IMR-90 (cell line): ENCODE measurements around the gene ZNF217. TPM values are rescaled to one million over a fixed set of nuclear protein-coding genes. Genes with fewer than 3 reads are reported as not detected.

Experiments
- ATAC-seq: fragments of 200-7000 bp; cut with Tn5 transposase; 2 replicates; pipeline ENCODE4 v1.9.1; 2020; ENCODE audit warnings: low read depth, mild to moderate bottlenecking, moderate library complexity
- BruUV-seq: library from RNA; stranded (reverse); fragments of 400-500 nt; replicated peaks from 2 replicates; lab custom pipeline; 2021; lab: Mats Ljungman, UMichigan
- CTCF ChIA-PET: fragments of 300-600 bp; formaldehyde crosslinking; extraction: SDS; loops from one replicate; lab custom pipeline; 2021; ENCODE audit warnings: antibody characterized with exemption; lab: Yijun Ruan, JAX
- POLR2A ChIA-PET: fragments of 300-600 bp; sonication (Branson Sonifier 250); formaldehyde crosslinking; loops from one replicate; lab custom pipeline; 2022; ENCODE audit warnings: antibody characterized with exemption; ENCODE audit not compliant: unreplicated experiment; lab: Charles Lee
- DNase-seq: peaks from one replicate; pipeline ENCODE4 v3.0.0; 2013
- H2AFZ ChIP-seq: replicated peaks from 2 replicates; pipeline ENCODE3; 2013; ENCODE audit warnings: low read length, mild to moderate bottlenecking; ENCODE audit not compliant: poor library complexity
- H2AK5ac ChIP-seq: 2 replicates; pipeline ENCODE4 v1.6.1; 2013; ENCODE audit warnings: low read depth, low read length, inconsistent platforms
- H2AK9ac ChIP-seq: replicated peaks from 2 replicates; pipeline ENCODE3; 2013; ENCODE audit warnings: mild to moderate bottlenecking, low read depth, low read length, moderate library complexity; ENCODE audit not compliant: poor library complexity
- H2BK120ac ChIP-seq: 2 replicates; pipeline ENCODE4 v1.6.1; 2013; ENCODE audit warnings: low read depth, low read length, inconsistent platforms
- H2BK15ac ChIP-seq: 3 replicates; pipeline ENCODE4 v1.6.1; 2013; ENCODE audit warnings: low read depth, low read length, inconsistent platforms
- H2BK20ac ChIP-seq: 2 replicates; pipeline ENCODE4 v1.6.1; 2013; ENCODE audit warnings: low read depth, mild to moderate bottlenecking, inconsistent platforms, low read length, moderate library complexity
- H2BK5ac ChIP-seq: 2 replicates; pipeline ENCODE4 v1.6.1; 2013; ENCODE audit warnings: mild to moderate bottlenecking, low read depth, low read length, inconsistent platforms; ENCODE audit not compliant: poor library complexity, severe bottlenecking
- H3K14ac ChIP-seq: replicated peaks from 2 replicates; pipeline ENCODE4 v1.6.1; 2013; ENCODE audit warnings: low read depth, low read length, inconsistent platforms
- H3K18ac ChIP-seq: 2 replicates; pipeline ENCODE4 v1.6.1; 2013; ENCODE audit warnings: low read depth, low read length, control low read depth
- H3K23ac ChIP-seq: 2 replicates; pipeline ENCODE4 v1.6.1; 2013; ENCODE audit warnings: low read depth, low read length, inconsistent platforms
- H3K27ac ChIP-seq: 2 replicates; pipeline ENCODE4 v1.5.1; 2013; ENCODE audit warnings: mild to moderate bottlenecking, control low read depth, low read length; ENCODE audit not compliant: insufficient read depth
- H3K27me3 ChIP-seq: 2 replicates; pipeline ENCODE4 v1.6.1; 2013; ENCODE audit warnings: low read length; ENCODE audit not compliant: control insufficient read depth, insufficient read depth
- H3K36me3 ChIP-seq: 2 replicates; pipeline ENCODE4 v1.6.1; 2013; ENCODE audit warnings: low read length, mixed read lengths; ENCODE audit not compliant: control insufficient read depth, insufficient read depth
- H3K4ac ChIP-seq: 2 replicates; pipeline ENCODE4 v1.6.1; 2013; ENCODE audit warnings: low read depth, low read length, inconsistent platforms
- H3K4me1 ChIP-seq: 2 replicates; pipeline ENCODE4 v1.6.1; 2013; ENCODE audit warnings: low read length, mixed read lengths; ENCODE audit not compliant: control insufficient read depth, insufficient read depth
- H3K4me2 ChIP-seq: 2 replicates; pipeline ENCODE4 v1.6.1; 2013; ENCODE audit warnings: low read depth, mild to moderate bottlenecking, control low read depth, low read length, moderate library complexity
- H3K4me3 ChIP-seq: 2 replicates; pipeline ENCODE4 v1.5.1; 2013; ENCODE audit warnings: low read depth, mild to moderate bottlenecking, control low read depth, low read length, moderate library complexity; ENCODE audit not compliant: insufficient read depth
- H3K56ac ChIP-seq: 2 replicates; pipeline ENCODE4 v1.6.1; 2013; ENCODE audit warnings: low read length, inconsistent platforms; ENCODE audit not compliant: insufficient read depth; ENCODE audit errors: extremely low read depth
- H3K79me1 ChIP-seq, 2 experiments: 2 replicates each; pipeline ENCODE4 v1.6.1; 2013; ENCODE audit warnings: low read length in 2 of 2, inconsistent platforms in 1 of 2, low read depth in 1 of 2
- H3K9ac ChIP-seq: 2 replicates; pipeline ENCODE4 v1.6.1; 2013; ENCODE audit warnings: low read depth, low read length, control low read depth
- H3K9me1 ChIP-seq: 2 replicates; pipeline ENCODE4 v1.6.1; 2013; ENCODE audit warnings: low read length, inconsistent platforms; ENCODE audit not compliant: insufficient read depth
- H3K9me3 ChIP-seq: 2 replicates; pipeline ENCODE4 v1.6.1; 2013; ENCODE audit warnings: low read length; ENCODE audit not compliant: control insufficient read depth, insufficient read depth
- H4K20me1 ChIP-seq: 2 replicates; pipeline ENCODE4 v1.6.1; 2013; ENCODE audit warnings: low read length, inconsistent platforms; ENCODE audit not compliant: insufficient read depth
- H4K5ac ChIP-seq: 2 replicates; pipeline ENCODE4 v1.6.1; 2013; ENCODE audit warnings: mild to moderate bottlenecking, low read depth, low read length, control low read depth
- H4K8ac ChIP-seq, 2 experiments: 2 replicates each; pipeline ENCODE4 v1.6.1; 2013; ENCODE audit warnings: low read depth in 2 of 2, low read length in 2 of 2, control low read depth in 1 of 2, inconsistent platforms in 1 of 2
- H4K91ac ChIP-seq: 2 replicates; pipeline ENCODE4 v1.6.1; 2013; ENCODE audit warnings: low read depth, low read length, inconsistent platforms; ENCODE audit not compliant: insufficient read depth
- CEBPB ChIP-seq: IDR thresholded peaks from 2 replicates; pipeline ENCODE4 v1.6.1; 2012; ENCODE audit warnings: low read depth, low read length, improper control_type of control experiment
- CHD1 ChIP-seq: IDR thresholded peaks from 2 replicates; pipeline ENCODE4 v1.6.1; 2012; ENCODE audit warnings: low read depth, low read length, improper control_type of control experiment
- FOS ChIP-seq: fragments of 150-350 bp; IDR thresholded peaks from 2 replicates; pipeline ENCODE4 v1.6.1; 2016; ENCODE audit warnings: low read depth, low read length
- MAFK ChIP-seq: IDR thresholded peaks from 2 replicates; pipeline ENCODE4 v1.6.1; 2012; ENCODE audit warnings: low read depth, low read length, improper control_type of control experiment
- MAZ ChIP-seq: IDR thresholded peaks from 2 replicates; pipeline ENCODE4 v1.6.1; 2012; ENCODE audit warnings: low read depth, mild to moderate bottlenecking, low read length, improper control_type of control experiment, moderate library complexity, borderline replicate concordance
- MXI1 ChIP-seq: IDR thresholded peaks from 2 replicates; pipeline ENCODE4 v1.6.1; 2012; ENCODE audit warnings: low read depth, mild to moderate bottlenecking, low read length, moderate library complexity, borderline replicate concordance
- NFE2L2 ChIP-seq: fragments of 150-350 bp; IDR thresholded peaks from 2 replicates; pipeline ENCODE4 v1.6.1; 2016; ENCODE audit warnings: low read depth, mild to moderate bottlenecking, low read length
- POLR2A ChIP-seq: IDR thresholded peaks from 2 replicates; pipeline ENCODE4 v1.6.1; 2012; ENCODE audit warnings: mild to moderate bottlenecking, low read depth, low read length
- RAD21 ChIP-seq: IDR thresholded peaks from 2 replicates; pipeline ENCODE4 v1.6.1; 2012; ENCODE audit warnings: low read length, improper control_type of control experiment
- RCOR1 ChIP-seq: IDR thresholded peaks from 2 replicates; pipeline ENCODE4 v1.6.1; 2012; ENCODE audit warnings: mild to moderate bottlenecking, low read length, improper control_type of control experiment; ENCODE audit not compliant: insufficient replicate concordance
- RFX5 ChIP-seq: IDR thresholded peaks from 2 replicates; pipeline ENCODE4 v1.8.0; 2012; ENCODE audit warnings: low read depth, mild to moderate bottlenecking, low read length, moderate library complexity
- SMC3 ChIP-seq: fragments of 150-350 bp; IDR thresholded peaks from 2 replicates; pipeline ENCODE4 v1.6.1; 2016; ENCODE audit warnings: low read depth, mild to moderate bottlenecking, antibody characterized with exemption, low read length, moderate library complexity
- WGBS, 2 experiments: methylation state at CpG; one replicate each; pipeline versions ENCODE4 v1.1.5 to v1.1.7; 2013; ENCODE audit warnings: missing lambda C conversion rate in 2 of 2; ENCODE audit not compliant: insufficient read length in 1 of 2; ENCODE audit errors: extremely low coverage in 2 of 2; 5-methylcytosine and 5-hydroxymethylcytosine counted together
- dilution Hi-C: fragments of 300-500 bp; cut with HindIII; formaldehyde crosslinking; loops from one replicate; pipeline ENCODE4 v1.14.3; 2018; ENCODE audit warnings: low sequenced_read_pairs; ENCODE audit not compliant: unreplicated experiment
- in situ Hi-C: fragments of 300-500 bp; cut with MboI; formaldehyde crosslinking; loops from 3 replicates; pipeline ENCODE4 v1.14.3; 2019; ENCODE audit warnings: low sequenced_read_pairs, inconsistent platforms, mixed read lengths
- intact Hi-C: fragments of 100-400 bp; cut with micrococcal nuclease; formaldehyde crosslinking; loops from 2 replicates; pipeline ENCODE4 v1.10.0; 2022
- polyA plus RNA-seq, 3 experiments: library from polyadenylated mRNA; depleted of rRNA; stranded (reverse); fragments of >200 nt; gene quantifications; 2 replicates each; pipeline ENCODE4 v1.2.3, GENCODE V29; 2012; ENCODE audit warnings: low replicate concordance in 1 of 3
- total RNA-seq: library from RNA; depleted of rRNA; stranded (reverse); fragments of >200 nt; gene quantifications from 2 replicates; pipeline ENCODE4 v1.2.3, GENCODE V29; 2012
- TF ChIP-seq, protein P1 (sequence below): fragments of 150-350 bp; IDR thresholded peaks from 2 replicates; pipeline ENCODE4 v1.6.1; 2017; ENCODE audit warnings: mild to moderate bottlenecking, antibody characterized with exemption, low read length, low read depth
- TF ChIP-seq, protein P2 (sequence below): fragments of 150-350 bp; IDR thresholded peaks from 2 replicates; pipeline ENCODE4 v1.6.1; 2016; ENCODE audit warnings: low read depth, mild to moderate bottlenecking, low read length, moderate library complexity, borderline replicate concordance
- TF ChIP-seq, protein P3 (sequence below): conservative IDR thresholded peaks from 2 replicates; pipeline ENCODE4 v1.5.1; 2012; ENCODE audit warnings: mild to moderate bottlenecking, low read depth, low read length, improper control_type of control experiment

The ZNF217 gene
- total and polyA plus RNA-seq, 2 of the 4 experiments (the other 2 are of a cell fraction) = 9.1 to 27.8 TPM

DNA sequence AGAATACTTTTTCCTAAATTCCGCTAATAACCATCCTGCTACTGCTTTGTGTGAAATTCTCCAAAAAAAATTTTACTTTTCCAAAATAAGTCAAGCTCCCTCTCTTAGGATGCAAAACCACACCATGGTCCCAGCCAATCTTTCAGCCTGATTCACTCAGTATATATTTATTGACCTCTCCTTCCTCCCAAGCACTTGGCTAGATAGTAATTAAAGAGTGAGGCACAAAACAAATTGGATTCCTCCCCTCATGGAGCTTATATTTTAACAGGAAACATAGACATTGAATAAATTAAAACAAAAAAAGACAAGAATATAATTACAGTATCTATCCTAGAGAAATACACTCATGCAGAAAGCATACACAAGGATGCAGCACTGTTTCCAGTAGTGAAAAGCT, 9.0 kb upstream of the ZNF217 start:
- Histone ChIP-seq H3K23ac (no peak overlapping the region), H3K27me3 (no peaks in the 10 kb centered on the region), H2BK20ac (no peak overlapping the region), H3K9ac (no peak overlapping the region), H2BK15ac (no peak overlapping the region), H2AK5ac (no peak overlapping the region), H3K9me1 (no peaks in the 10 kb centered on the region), H3K36me3 (no peaks in the 10 kb centered on the region), H3K4me3 (no peak overlapping the region), H4K8ac (no peak overlapping the region), H3K56ac (no peak overlapping the region), H3K4me1 (0 out of 2 replicates have a peak, but pooled peaks cover 3% of the 10 kb centered on the region), H2AK9ac (no peak overlapping the region), H2BK120ac (no peak overlapping the region), H4K5ac (no peak overlapping the region), H3K4me2 (no peak overlapping the region), H2BK5ac (no peak overlapping the region), H4K91ac (no peak overlapping the region), H3K27ac (no peak overlapping the region), H2AFZ (no peak overlapping the region), H3K14ac (no peak overlapping the region), H4K20me1 (no peaks in the 10 kb centered on the region), H3K4ac (no peak overlapping the region), H3K18ac (no peak overlapping the region), H3K9me3 (no peaks in the 10 kb centered on the region), H3K79me1 (no peaks in the 10 kb centered on the region)
- CTCF ChIA-PET = no interaction called here
- in situ Hi-C loops = no loop called here
- TF ChIP-seq MAFK (no peak), CEBPB (no peak), RCOR1 (no peak), CHD1 (no peak), MXI1 (no peak), SMC3 (no peak), RAD21 (no peak), NFE2L2 (no peak), POLR2A (no peak), RFX5 (no peak), FOS (no peak), MAZ (no peak)
- TF ChIP-seq, protein P1, sequence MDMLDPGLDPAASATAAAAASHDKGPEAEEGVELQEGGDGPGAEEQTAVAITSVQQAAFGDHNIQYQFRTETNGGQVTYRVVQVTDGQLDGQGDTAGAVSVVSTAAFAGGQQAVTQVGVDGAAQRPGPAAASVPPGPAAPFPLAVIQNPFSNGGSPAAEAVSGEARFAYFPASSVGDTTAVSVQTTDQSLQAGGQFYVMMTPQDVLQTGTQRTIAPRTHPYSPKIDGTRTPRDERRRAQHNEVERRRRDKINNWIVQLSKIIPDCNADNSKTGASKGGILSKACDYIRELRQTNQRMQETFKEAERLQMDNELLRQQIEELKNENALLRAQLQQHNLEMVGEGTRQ = no peak
- TF ChIP-seq, protein P2, sequence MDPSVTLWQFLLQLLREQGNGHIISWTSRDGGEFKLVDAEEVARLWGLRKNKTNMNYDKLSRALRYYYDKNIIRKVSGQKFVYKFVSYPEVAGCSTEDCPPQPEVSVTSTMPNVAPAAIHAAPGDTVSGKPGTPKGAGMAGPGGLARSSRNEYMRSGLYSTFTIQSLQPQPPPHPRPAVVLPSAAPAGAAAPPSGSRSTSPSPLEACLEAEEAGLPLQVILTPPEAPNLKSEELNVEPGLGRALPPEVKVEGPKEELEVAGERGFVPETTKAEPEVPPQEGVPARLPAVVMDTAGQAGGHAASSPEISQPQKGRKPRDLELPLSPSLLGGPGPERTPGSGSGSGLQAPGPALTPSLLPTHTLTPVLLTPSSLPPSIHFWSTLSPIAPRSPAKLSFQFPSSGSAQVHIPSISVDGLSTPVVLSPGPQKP = no peak
- TF ChIP-seq, protein P3, sequence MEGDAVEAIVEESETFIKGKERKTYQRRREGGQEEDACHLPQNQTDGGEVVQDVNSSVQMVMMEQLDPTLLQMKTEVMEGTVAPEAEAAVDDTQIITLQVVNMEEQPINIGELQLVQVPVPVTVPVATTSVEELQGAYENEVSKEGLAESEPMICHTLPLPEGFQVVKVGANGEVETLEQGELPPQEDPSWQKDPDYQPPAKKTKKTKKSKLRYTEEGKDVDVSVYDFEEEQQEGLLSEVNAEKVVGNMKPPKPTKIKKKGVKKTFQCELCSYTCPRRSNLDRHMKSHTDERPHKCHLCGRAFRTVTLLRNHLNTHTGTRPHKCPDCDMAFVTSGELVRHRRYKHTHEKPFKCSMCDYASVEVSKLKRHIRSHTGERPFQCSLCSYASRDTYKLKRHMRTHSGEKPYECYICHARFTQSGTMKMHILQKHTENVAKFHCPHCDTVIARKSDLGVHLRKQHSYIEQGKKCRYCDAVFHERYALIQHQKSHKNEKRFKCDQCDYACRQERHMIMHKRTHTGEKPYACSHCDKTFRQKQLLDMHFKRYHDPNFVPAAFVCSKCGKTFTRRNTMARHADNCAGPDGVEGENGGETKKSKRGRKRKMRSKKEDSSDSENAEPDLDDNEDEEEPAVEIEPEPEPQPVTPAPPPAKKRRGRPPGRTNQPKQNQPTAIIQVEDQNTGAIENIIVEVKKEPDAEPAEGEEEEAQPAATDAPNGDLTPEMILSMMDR = no peak
- no TSS peak for BruUV-seq
- intact Hi-C loops = no loop called here
- no CpG with 5 or more reads among the region's 1 CpG for WGBS, 2 experiments
- dilution Hi-C loops = no loop called here
- POLR2A ChIA-PET = no interaction called here
- ATAC-seq = no peak
- DNase-seq = no peak
